Measurements from ENCODE around the gene RFWD3. TPM values are rescaled to one million over a fixed set of nuclear protein-coding genes. Genes with fewer than 3 reads are reported as not detected.

Gene RFWD3
- total RNA-seq, 4 donors from 2014 or later: 22.6 to 31.1 (median 29.8) TPM

DNA sequence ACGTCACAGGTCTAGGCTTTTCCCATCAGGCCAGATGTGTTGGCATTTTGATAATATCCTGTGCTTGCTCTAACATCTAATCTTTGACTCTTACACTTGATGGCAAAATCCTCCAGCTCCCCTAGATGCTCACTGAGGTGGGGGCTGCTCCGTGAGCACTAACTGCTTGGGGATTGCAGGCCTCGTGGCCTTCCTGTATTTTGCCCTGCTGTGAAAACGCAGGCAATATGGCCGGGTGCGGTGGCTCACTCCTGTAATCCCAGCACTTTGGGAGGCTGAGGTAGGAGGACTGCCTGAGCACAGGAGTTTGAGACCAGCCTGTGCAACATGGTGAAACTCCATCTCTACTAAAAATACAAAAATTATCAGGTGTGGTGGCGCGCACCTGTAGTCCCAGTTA lies 43.7 kb upstream of the RFWD3 start:
- no peak overlapping the region for H3K4me3 ChIP-seq
- DNase-seq (ENCODE audit: low spot score in 2 of 2): no peak
- H3K27me3 ChIP-seq: no peaks in the 10 kb centered on the region
- no peak overlapping the region for H3K27ac ChIP-seq
- H3K36me3 ChIP-seq: no peaks in the 10 kb centered on the region
- 98% methylated on average over 8 of the region's 8 CpGs for WGBS
- no peaks in the 10 kb centered on the region for H3K9me3 ChIP-seq
- no peaks in the 10 kb centered on the region for H3K4me1 ChIP-seq
- TF ChIP-seq EP300 (IDR thresholded peaks at IDR 0.05) (no peak), POLR2A (IDR thresholded peaks at IDR 0.05) (no peak), POLR2AphosphoS5 (IDR thresholded peaks at IDR 0.05) (no peak), CTCF (IDR thresholded peaks at IDR 0.05) (no peak)

DNA sequence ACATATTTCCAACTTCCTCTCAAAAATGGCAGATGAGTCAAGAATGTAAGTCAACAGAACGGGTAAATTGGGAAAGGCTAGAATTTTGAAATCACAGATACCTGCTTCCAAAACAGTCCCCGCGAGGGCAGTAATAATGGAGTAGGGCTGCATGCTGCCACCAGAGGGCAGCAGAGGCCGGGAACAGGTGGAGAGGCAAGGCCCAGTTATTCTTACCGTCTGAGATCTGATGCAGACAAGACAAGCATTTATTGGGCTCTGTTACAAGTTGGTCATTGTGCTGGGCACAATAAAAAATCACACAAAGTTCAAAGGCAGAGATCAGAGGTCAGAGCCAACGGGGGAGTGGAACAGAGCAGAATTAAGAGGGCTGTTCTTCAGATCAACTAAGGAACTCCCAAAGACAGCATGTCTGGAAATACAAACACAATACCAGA lies 42.8 kb upstream of the RFWD3 start:
- TF ChIP-seq POLR2AphosphoS5 (IDR thresholded peaks at IDR 0.05) (no peak), CTCF (IDR thresholded peaks at IDR 0.05) (peak; percentile 89 to 94)
- Histone ChIP-seq H3K4me3 (no peak overlapping the region), H3K27ac (no peak overlapping the region), H3K4me1 (no peaks in the 10 kb centered on the region), H3K36me3 (no peaks in the 10 kb centered on the region), H3K27me3 (no peaks in the 10 kb centered on the region), H3K9me3 (no peaks in the 10 kb centered on the region)
- 2% methylated on average over 6 of the region's 6 CpGs for WGBS
- DNase-seq (ENCODE audit: low spot score in 2 of 2): peak in 1 of 2 donors; percentile 82

DNA sequence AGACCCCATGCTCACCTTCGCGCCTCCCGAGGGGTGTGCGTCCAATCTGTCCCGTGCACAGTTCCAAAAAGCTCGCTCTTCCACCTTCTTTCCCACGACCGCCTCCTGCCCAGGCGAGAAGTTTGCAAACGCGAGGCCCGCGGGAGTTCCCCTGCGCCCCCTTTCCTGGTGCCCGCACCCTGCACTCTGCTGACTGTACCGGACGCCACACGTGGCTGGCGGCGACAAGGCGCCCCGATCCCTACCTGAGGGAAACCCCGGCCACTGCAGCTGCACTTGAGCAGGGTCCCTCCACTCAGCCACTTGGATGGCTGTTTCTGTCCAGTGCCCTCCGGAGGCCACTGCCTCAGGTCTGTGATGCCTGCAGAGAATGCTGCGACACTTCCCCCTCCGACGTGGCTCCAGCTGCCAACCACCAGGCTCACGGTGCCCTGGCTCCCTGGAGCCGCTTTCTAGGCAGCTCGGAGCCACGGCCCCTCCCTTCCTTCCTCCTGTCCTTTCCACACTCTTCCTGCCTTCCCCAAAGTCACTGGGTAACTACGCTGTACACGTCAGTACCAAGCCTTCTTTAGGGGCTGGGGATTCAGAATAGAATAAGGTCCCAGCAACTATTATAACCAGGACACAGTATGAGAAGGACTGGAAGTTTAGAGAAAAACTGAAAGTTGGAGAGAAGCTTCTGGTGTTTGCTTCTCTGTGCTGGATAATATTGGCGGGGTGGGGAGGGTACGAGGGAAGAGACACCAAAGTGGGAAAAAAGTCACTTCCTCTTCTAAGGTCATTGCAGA lies 34.0 kb upstream of the RFWD3 start, which contains the start of gene MLKL:
Gene MLKL (minus strand): TSS at position 425 of the 788 bp plus-strand sequence. CDS start 5,105 bp downstream, outside the sequence.
- TF ChIP-seq CTCF (IDR thresholded peaks at IDR 0.05): no peak
- peak in 1 of 2 donors; percentile 76 for DNase-seq (ENCODE audit: low spot score in 2 of 2)
- Histone ChIP-seq H3K27ac (peak within 1 kb of the TSS; percentile 85), H3K4me3 (peak within 1 kb of the TSS; percentile 91), H3K36me3 (no peaks in the 10 kb centered on the region), H3K4me1 (peaks cover 28% of the 10 kb centered on the region), H3K27me3 (no peaks in the 10 kb centered on the region), H3K9me3 (no peaks in the 10 kb centered on the region)
- WGBS: 0% methylated on average over 8 of the region's 35 CpGs

DNA sequence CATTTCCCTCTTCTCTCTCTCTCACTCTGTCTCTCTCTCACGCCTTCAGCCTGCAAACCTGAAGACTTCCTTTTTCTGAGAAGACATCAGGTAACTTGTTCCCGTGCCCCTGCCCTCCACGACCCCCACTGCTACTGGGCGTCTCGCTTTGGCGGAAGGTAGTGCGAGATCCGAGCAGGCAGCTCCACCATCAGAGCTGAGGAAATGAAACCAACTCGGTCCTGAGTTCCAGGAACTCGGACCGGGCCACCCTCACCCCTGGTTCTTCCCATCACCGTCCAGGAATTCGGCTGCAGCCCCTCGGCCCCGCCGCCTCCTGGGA lies 33.4 kb upstream of the RFWD3 start:
- under 1% methylated on average over 16 of the region's 16 CpGs for WGBS
- peaks cover 28% of the 10 kb centered on the region for H3K4me1 ChIP-seq
- no peak for TF ChIP-seq EP300 (IDR thresholded peaks at IDR 0.05)
- no peak for TF ChIP-seq POLR2A (IDR thresholded peaks at IDR 0.05)
- TF ChIP-seq POLR2AphosphoS5 (IDR thresholded peaks at IDR 0.05): no peak
- no peak for TF ChIP-seq CTCF (IDR thresholded peaks at IDR 0.05)

DNA sequence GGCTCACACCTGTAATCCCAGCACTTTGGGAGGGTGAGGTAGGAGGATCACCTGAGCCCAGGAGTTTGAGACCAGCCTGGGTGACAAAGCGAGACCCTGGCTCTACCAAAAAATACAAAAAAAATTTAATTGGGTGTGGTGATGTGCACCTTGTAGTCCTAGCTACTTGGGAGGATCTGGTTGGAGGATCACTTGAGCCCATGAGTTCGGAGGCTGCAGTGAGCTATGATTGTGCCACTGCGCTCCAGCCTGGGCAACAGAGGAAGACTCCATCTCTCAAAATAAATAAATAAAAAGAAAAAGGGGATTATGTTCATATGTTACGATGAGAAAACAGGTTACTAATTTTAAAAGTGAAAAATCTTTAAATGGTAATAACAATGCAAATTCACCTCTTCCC lies 33.0 kb upstream of the RFWD3 start:
- TF ChIP-seq CTCF (IDR thresholded peaks at IDR 0.05) (no peak), EP300 (IDR thresholded peaks at IDR 0.05) (no peak), POLR2AphosphoS5 (IDR thresholded peaks at IDR 0.05) (no peak), POLR2A (IDR thresholded peaks at IDR 0.05) (no peak)
- H3K9me3 ChIP-seq: no peaks in the 10 kb centered on the region
- no peaks in the 10 kb centered on the region for H3K27me3 ChIP-seq
- DNase-seq (ENCODE audit: low spot score in 2 of 2): no peak
- peaks cover 28% of the 10 kb centered on the region for H3K4me1 ChIP-seq
- 61% methylated on average over 4 of the region's 4 CpGs for WGBS
- H3K4me3 ChIP-seq: peak overlapping the region; percentile 91
- H3K36me3 ChIP-seq: peaks cover 7% of the 10 kb centered on the region
- peak overlapping the region; percentile 85 for H3K27ac ChIP-seq

More for the DNA sequence above, 33.4 kb upstream of the RFWD3 start:
- peaks cover 4% of the 10 kb centered on the region for H3K36me3 ChIP-seq
- no peaks in the 10 kb centered on the region for H3K27me3 ChIP-seq
- H3K4me3 ChIP-seq: peak overlapping the region; percentile 91
- H3K9me3 ChIP-seq: no peaks in the 10 kb centered on the region
- H3K27ac ChIP-seq: peak overlapping the region; percentile 85
- DNase-seq (ENCODE audit: low spot score in 2 of 2): no peak
